GM19468 (cell line): ENCODE measurements around the gene APOBEC3B.
"Not testable (repeated sequence)": the region's sequence is repeated elsewhere in the genome, so short reads cannot be mapped to it uniquely, and the experiment has no call there.

ENCODE experiments used
- ATAC-seq: cut with Tn5 transposase; IDR thresholded peaks from one replicate; pipeline ENCODE4 v1.9.1; 2021; ENCODE audit warnings: mild to moderate bottlenecking, moderate library complexity, moderate number of reproducible peaks; ENCODE audit not compliant: unreplicated experiment; ENCODE audit errors: extremely low read depth

The APOBEC3B gene

GRCh38 chr22:38987171-38987895 is 5.2 kb downstream of the APOBEC3B start:
- ATAC-seq: no peak

GRCh38 chr22:38989466-38989865 is 7.3 kb downstream of the APOBEC3B start:
- ATAC-seq: no peak

DNA sequence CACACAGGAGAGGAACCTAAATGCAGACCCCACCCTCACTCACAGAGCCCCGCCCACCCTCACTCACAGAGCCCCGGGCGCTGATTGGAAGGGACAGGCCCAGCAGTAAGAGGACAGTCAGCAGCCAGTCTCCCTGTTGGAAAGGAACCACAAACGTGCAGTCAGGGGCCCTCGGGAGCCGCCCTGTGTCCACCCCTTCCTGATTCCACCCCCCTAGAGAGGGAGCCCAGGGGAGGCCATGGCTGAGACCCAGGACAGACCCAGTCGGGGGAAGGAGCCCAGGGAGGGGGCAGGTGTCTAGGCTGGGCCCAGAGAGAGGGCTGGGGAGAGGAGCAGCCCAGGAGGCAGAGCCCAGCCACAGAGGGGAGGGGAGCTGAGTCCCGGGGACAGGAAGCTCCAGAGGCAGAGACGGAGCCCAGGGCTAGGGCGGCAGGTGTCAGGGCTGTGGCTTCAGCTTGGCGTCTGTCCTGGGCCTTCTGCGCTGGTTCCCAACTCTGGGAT is 10.8 kb downstream of the APOBEC3B start:
- ATAC-seq: not testable (repeated sequence)

GRCh38 chr22:38996105-38996504 is 14.0 kb downstream of the APOBEC3B start:
- ATAC-seq: no peak

- no peak for ATAC-seq
Observed at GRCh38 chr22:38997518-38997917, 15.4 kb downstream of the APOBEC3B start.

- ATAC-seq: no peak
Observed at GRCh38 chr22:39003165-39003638, 21.1 kb downstream of the APOBEC3B start.

DNA sequence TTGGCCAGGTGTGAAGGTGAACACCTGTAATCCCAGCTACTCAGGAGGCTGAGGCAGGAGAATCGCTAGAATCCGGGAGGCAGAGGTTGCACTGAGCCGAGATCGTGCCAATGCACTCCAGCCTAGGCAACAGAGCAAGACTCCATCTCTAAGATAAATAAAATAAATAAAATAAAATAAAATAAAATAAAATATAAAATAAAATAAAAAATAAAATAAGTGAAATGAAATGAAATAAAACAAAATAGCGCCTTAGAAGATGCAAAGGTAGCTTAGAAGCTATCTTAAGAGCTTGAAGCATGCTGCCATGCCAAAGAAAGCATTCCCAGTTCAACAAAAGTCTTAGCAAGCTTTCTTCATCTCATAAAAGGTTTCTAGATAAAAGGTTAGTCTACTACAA is 25.0 kb downstream of the APOBEC3B start:
- ATAC-seq: no peak

- not testable (repeated sequence) for ATAC-seq
Observed at GRCh38 chr22:39008271-39008850, 26.2 kb downstream of the APOBEC3B start.

DNA sequence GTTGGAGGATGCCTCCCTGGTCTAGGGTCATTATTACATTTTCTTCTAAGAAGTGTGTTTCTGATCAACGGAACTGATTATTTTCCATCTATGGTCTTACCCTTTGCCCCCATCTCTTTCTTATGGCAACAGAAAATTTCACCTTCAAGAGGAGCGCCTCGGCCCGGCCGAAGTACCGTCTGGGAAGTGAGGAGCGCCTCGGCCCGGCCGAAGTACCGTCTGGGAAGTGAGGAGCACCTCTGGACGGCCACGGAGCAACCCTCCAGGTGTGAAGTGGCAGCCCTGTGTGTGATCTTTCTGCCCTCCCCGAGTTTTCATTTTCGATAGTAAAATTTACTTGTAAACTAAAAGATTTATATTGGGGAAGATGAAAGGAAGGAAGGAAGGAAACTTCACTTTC is 28.8 kb downstream of the APOBEC3B start:
- ATAC-seq: no peak

DNA sequence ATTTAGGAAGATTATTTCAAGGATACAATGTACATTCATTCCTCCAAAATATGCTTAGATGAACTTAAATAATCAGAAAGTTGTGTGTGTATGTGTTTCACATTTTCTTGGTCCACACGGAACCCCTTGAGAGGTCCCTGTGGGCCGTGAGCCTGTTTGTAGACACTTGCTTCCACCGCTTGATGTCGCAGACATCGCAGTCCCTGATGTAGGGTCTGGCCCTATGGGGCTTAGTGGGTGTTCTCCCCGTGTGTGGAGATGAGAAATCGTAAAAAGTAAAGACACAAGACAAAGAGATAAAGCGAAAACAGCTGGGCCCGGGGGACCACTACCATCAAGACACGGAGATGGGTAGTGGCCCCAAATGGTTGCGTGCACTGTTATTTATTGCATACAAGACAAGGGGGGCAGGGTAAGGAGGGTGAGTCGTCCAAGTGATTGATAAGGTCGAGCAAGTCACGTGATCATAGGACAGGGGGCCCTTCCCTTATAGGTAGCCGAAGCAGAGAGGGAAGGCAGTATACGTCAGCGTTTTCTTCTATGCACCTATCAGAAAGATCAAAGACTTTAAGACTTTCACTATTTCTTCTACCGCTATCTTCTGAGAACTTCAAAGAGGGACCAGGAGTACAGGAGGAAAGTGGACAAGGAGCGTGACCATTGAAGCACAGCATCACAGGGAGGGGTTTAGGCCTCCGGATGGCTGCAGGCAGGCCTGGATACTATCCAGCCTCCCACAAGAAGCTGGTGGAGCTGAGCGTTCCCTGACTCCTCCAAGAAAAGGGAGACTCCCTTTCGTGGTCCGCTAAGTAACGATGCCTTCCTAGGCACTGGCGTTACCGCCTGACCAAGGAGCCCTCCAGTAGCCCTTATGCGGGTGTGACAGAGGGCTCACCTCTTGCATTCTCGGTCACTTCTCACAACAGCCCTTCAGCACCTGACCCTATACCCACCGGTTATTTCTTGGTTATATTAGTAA is 30.7 kb downstream of the APOBEC3B start:
- no peak for ATAC-seq

- ATAC-seq: not testable (repeated sequence)
Observed at GRCh38 chr22:39013561-39013941, 31.4 kb downstream of the APOBEC3B start.

GRCh38 chr22:39013942-39014722 is 32.0 kb downstream of the APOBEC3B start, which contains the start of gene APOBEC3C:
Gene APOBEC3C, plus strand, starts transcription at chr22:39014257. Its CDS starts 106 bp downstream, at chr22:39014363.
- no peak for ATAC-seq

- ATAC-seq: not testable (repeated sequence)
Observed at GRCh38 chr22:39014723-39015121, 32.6 kb downstream of the APOBEC3B start.

DNA sequence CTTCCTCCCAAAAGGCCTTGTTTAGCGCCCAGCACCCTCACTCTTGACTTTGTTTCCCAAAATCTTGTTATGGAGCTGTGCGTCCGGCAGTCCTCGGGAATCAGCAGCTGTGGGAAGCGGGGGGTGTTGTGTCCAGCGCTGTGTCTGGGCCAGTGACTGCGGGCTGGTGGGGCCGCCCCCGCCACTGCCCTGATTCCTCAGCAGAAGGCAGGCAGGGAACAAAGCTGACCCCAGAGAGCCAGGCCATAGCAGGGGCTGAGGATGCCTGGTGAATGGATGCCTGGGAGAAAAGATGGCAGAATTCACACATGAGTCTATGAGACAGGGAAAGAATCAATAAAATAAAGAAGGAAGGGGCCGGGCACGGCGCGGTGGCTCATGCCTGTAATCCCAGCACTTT is 34.4 kb downstream of the APOBEC3B start:
- no peak for ATAC-seq

DNA sequence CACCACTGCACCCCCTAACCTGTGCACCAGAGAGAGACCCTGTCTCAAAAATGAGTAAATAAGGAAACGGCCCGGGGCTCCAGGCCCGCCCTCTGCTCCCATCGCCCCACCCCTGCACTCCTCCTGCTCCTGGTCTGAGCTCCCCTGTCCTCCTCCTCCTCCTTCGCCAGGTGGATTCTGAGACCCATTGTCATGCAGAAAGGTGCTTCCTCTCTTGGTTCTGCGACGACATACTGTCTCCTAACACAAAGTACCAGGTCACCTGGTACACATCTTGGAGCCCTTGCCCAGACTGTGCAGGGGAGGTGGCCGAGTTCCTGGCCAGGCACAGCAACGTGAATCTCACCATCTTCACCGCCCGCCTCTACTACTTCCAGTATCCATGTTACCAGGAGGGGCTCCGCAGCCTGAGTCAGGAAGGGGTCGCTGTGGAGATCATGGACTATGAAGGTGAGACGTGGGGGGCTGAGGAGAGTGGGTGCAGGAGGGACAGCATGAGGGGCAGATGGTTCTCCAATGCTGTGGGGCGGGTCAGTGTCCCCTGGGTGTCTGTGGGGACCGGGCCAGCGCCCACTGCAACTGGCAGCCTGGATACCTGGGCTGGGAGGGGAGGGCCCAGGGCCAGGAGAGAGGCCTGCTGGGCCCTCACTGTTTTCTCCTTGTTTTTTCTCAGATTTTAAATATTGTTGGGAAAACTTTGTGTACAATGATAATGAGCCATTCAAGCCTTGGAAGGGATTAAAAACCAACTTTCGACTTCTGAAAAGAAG is 35.6 kb downstream of the APOBEC3B start:
- no peak for ATAC-seq

GRCh38 chr22:39020021-39020651 is 38.0 kb downstream of the APOBEC3B start:
- not testable (repeated sequence) for ATAC-seq

- ATAC-seq: no peak
Observed at GRCh38 chr22:39021552-39022250, 39.6 kb downstream of the APOBEC3B start.
